Panc1 (cell line): ENCODE measurements around the gene TRAK1.

ENCODE experiments used
- CTCF ChIP-seq: fragments of 450-650 bp; IDR thresholded peaks from 2 replicates; pipeline ENCODE4 v1.5.1; 2017; ENCODE audit warnings: mild to moderate bottlenecking
- POLR2AphosphoS5 ChIP-seq: IDR thresholded peaks from 2 replicates; pipeline ENCODE4 v1.6.1; 2012; ENCODE audit warnings: mild to moderate bottlenecking, low read depth, low read length, moderate library complexity
- REST ChIP-seq, 2 experiments: IDR thresholded peaks; 2 replicates each; pipeline ENCODE4 v1.6.1; 2011 to 2012; ENCODE audit warnings: low read depth in 2 of 2, control low read depth in 1 of 2, low read length in 1 of 2, mild to moderate bottlenecking in 1 of 2, moderate library complexity in 1 of 2; ENCODE audit not compliant: insufficient read depth in 1 of 2
- SIN3A ChIP-seq: IDR thresholded peaks from 2 replicates; pipeline ENCODE4 v1.6.1; 2012; ENCODE audit warnings: low read depth, mild to moderate bottlenecking, low read length, moderate library complexity, borderline replicate concordance; ENCODE audit not compliant: insufficient read depth
- TCF7L2 ChIP-seq: IDR thresholded peaks from 2 replicates; pipeline ENCODE4 v1.6.1; 2011; ENCODE audit warnings: mild to moderate bottlenecking, low read depth, low read length, inconsistent platforms

DNA sequence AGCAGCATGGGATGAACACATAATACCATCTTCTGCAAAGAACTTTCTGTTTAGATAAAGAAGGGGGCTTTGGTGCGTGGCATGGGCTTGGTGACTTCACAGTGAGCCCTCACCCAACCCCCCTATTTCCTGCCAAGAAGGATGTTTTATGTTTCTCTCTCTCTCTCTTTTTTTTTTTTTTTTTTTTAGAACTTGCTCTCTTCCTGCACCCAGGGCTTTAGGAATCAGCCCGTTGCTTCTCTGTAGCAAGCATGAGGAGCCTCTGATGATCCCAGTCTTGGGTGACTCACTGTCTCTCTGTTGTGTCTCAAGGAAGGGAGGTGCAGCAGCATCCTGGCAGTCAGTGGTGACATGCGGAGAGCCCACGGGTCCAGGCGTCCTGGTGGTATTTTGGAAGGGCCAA lies 125.8 kb downstream of the TRAK1 start:
- no peak for TF ChIP-seq POLR2AphosphoS5
- no peak for TF ChIP-seq CTCF
- no peak for TF ChIP-seq REST (IDR thresholded peaks at IDR 0.05; ENCODE audit: insufficient read depth in 1 of 2, low read depth in 2 of 2, low read length in 1 of 2)
- no peak for TF ChIP-seq TCF7L2
- no peak for TF ChIP-seq SIN3A
